D721Med (cell line): ENCODE results near the gene AOC1.

Source experiments
- DNase-seq: peaks from one replicate; pipeline ENCODE4 v3.0.0; 2011; ENCODE audit warnings: low spot score; ENCODE audit not compliant: insufficient read length
- FAIRE-seq: peaks from 2 replicates; lab custom pipeline; 2011; peaks lifted over from hg19 to GRCh38; lab: Jason Lieb, UNC
- TF ChIP-seq, protein P1 (sequence below): IDR thresholded peaks from 2 replicates; pipeline ENCODE4 v1.5.1; 2012; ENCODE audit warnings: mild to moderate bottlenecking, control low read depth; ENCODE audit not compliant: insufficient read depth; ENCODE audit errors: missing control alignments

The AOC1 gene

GRCh38 chr7:150835019-150835418 lies 17.3 kb upstream of the AOC1 start:
- FAIRE-seq = no peak
- DNase-seq = no peak
- TF ChIP-seq, protein P1, sequence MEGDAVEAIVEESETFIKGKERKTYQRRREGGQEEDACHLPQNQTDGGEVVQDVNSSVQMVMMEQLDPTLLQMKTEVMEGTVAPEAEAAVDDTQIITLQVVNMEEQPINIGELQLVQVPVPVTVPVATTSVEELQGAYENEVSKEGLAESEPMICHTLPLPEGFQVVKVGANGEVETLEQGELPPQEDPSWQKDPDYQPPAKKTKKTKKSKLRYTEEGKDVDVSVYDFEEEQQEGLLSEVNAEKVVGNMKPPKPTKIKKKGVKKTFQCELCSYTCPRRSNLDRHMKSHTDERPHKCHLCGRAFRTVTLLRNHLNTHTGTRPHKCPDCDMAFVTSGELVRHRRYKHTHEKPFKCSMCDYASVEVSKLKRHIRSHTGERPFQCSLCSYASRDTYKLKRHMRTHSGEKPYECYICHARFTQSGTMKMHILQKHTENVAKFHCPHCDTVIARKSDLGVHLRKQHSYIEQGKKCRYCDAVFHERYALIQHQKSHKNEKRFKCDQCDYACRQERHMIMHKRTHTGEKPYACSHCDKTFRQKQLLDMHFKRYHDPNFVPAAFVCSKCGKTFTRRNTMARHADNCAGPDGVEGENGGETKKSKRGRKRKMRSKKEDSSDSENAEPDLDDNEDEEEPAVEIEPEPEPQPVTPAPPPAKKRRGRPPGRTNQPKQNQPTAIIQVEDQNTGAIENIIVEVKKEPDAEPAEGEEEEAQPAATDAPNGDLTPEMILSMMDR = no peak

DNA sequence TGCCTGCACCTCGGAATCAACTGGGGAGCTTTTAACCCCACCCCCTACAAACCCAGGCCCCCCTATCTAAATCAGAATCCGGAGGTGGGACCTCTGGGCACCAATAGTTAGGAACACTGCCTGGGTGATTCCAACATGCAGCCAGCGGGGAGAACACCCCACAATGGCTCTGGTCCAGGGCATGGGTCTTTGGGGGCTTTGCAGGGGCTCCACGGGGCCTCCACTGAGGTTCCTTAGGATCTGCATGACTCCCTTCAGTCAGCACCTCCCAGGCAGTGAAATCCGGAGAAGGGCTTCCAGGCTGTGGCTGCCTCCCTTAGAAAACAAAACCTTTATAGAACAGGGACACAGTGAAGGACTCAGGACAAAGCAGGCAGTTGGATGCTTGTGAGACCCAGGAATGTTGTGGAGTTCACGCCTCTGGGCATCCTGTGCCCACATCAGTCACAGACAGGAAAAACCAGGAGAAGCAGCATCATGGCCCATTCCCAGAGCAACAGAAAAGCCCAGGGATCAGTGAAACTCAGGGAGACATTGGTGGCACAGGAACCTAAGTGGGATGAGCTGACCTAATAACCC lies 16.5 kb upstream of the AOC1 start:
- FAIRE-seq (no peak), DNase-seq (no peak)
- TF ChIP-seq, protein P1 = no peak

GRCh38 chr7:150838965-150839650 lies 13.2 kb upstream of the AOC1 start:
- no peak for DNase-seq
- TF ChIP-seq, protein P1 = no peak
- FAIRE-seq = no peak

DNA sequence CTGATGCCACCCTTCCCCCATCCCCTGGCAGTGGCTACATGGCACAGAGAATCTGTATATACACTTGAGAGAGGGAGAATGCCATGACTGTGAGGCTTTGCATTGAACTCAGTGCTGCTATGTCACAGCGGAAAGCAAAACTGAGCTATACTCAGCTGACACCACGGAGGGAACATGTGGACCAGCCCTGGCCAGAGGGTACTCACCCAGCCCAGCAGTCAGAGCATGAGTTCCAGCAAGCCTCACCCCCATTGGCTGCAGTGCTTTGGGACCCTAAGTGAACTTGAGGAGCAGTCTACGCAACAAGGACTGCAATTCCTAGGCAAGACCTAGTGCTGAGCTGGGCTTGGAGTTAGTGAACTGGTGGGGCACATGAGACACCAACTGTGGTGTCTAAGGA lies 10.3 kb upstream of the AOC1 start:
- FAIRE-seq (no peak), DNase-seq (no peak)
- TF ChIP-seq, protein P1 = no peak

DNA sequence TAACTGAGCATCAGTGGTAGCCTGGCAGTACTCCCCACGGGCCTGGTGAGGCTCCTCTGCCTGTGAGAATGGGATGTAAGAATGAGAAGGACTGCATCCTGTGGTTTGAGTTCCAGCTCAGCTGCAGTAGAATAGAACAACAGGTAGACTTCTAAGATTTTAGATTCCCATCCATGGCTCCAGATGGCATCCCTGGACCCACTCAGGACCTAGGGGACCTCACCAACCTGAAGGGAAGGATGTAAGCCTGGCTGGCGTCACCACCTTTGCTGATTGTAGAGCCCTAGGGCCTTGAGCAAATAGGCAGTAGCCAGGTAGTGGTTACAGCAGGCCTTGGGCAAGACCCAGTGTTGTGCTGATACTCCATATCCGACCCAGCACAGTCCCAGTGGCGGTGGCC lies 9.6 kb upstream of the AOC1 start:
- TF ChIP-seq, protein P1 = no peak
- DNase-seq (no peak), FAIRE-seq (no peak)

DNA sequence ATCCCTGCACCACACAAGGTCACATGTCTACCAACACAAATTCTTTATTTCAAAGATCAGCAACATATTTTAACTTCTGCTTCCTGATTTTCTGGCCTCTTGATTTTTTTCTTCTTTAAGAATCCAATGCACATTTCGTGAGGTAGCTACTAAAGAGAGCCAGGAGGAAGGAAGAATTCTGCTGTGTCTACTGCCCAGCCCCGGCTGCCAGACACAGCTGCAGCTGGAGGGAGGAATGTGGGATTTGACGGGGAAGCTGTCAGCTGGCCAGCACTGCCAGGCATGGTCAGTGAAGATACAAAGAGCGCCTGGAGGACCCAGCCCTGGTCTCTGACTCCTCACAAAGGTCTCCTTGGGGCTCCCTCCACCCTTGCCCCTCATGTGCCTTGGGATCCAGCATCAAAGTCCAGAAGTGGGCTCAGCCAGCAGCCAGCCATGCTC lies 6.9 kb upstream of the AOC1 start:
- DNase-seq (no peak), FAIRE-seq (no peak)
- TF ChIP-seq, protein P1 = no peak
